ENCODE data around the gene OCA2.
"Not testable (repeated sequence)": the region's sequence is repeated elsewhere in the genome, so short reads cannot be mapped to it uniquely, and the experiment has no call there.

OCA2 gene

GRCh38 chr15:27850981-27851857 is 247.9 kb downstream of the OCA2 start:
- no peaks in the 10 kb centered on the region for H3K27me3 ChIP-seq (replicated peaks)
- TF ChIP-seq CTCF (IDR thresholded peaks at IDR 0.05; ENCODE audit: low read depth, low read length, missing control alignments), result no peak
- H3K4me3 ChIP-seq (ENCODE audit: low read depth, low read length), result no peak overlapping the region
- in situ Hi-C loops (cut with HindIII; ENCODE audit: low pct_ligation_motif_present, low sequenced_read_pairs), result no loop called here
- no peak for DNase-seq
- H3K27ac ChIP-seq, result no peak overlapping the region
- H3K36me3 ChIP-seq (replicated peaks), result no peaks in the 10 kb centered on the region

GRCh38 chr15:27850050-27850449 is 249.1 kb downstream of the OCA2 start:
- no peak for TF ChIP-seq CTCF (IDR thresholded peaks at IDR 0.05; ENCODE audit: low read depth, low read length, missing control alignments)
- Histone ChIP-seq H3K36me3 (replicated peaks) (no peaks in the 10 kb centered on the region), H3K27ac (no peak overlapping the region), H3K4me3 (ENCODE audit: low read depth, low read length) (no peak overlapping the region), H3K27me3 (replicated peaks) (no peaks in the 10 kb centered on the region)
- in situ Hi-C loops (cut with HindIII; ENCODE audit: low pct_ligation_motif_present, low sequenced_read_pairs), result no loop called here
- DNase-seq, result no peak

- in situ Hi-C loops (cut with HindIII; ENCODE audit: low pct_ligation_motif_present, low sequenced_read_pairs); H3K36me3 ChIP-seq (replicated peaks); H3K27me3 ChIP-seq (replicated peaks); H3K27ac ChIP-seq; DNase-seq; H3K4me3 ChIP-seq (ENCODE audit: low read depth, low read length): not testable (repeated sequence)
These were observed 250.2 kb downstream of the OCA2 start for GRCh38 chr15:27848936-27849335.

- no peak overlapping the region for H3K4me3 ChIP-seq (ENCODE audit: low read depth, low read length)
- in situ Hi-C loops (cut with HindIII; ENCODE audit: low pct_ligation_motif_present, low sequenced_read_pairs), result no loop called here
- no peaks in the 10 kb centered on the region for H3K36me3 ChIP-seq (replicated peaks)
- no peak for DNase-seq
- no peak for TF ChIP-seq CTCF (IDR thresholded peaks at IDR 0.05; ENCODE audit: low read depth, low read length, missing control alignments)
- no peaks in the 10 kb centered on the region for H3K27me3 ChIP-seq (replicated peaks)
- H3K27ac ChIP-seq, result no peak overlapping the region
These were observed 251.1 kb downstream of the OCA2 start for GRCh38 chr15:27847775-27848710.

GRCh38 chr15:27846722-27847395 is 252.3 kb downstream of the OCA2 start:
- no peak for DNase-seq
- Histone ChIP-seq H3K27me3 (replicated peaks) (no peaks in the 10 kb centered on the region), H3K36me3 (replicated peaks) (no peaks in the 10 kb centered on the region), H3K27ac (no peak overlapping the region), H3K4me3 (ENCODE audit: low read depth, low read length) (no peak overlapping the region)
- TF ChIP-seq CTCF (IDR thresholded peaks at IDR 0.05; ENCODE audit: low read depth, low read length, missing control alignments), result no peak
- in situ Hi-C loops (cut with HindIII; ENCODE audit: low pct_ligation_motif_present, low sequenced_read_pairs), result no loop called here
